GM12878 (cell line): ENCODE measurements around the gene AIRE.

Experiments
- BRCA1 ChIP-seq: IDR thresholded peaks from 2 replicates; pipeline ENCODE4 v1.6.1; 2011; ENCODE audit warnings: low read depth, low read length, improper control_type of control experiment
- CEBPB ChIP-seq, 2 experiments: fragments of 150-350 bp in 1 of 2; IDR thresholded peaks; 2 replicates each; pipeline ENCODE4 v1.6.1; 2012 to 2014; ENCODE audit warnings: low read depth in 2 of 2, low read length in 2 of 2, borderline replicate concordance in 1 of 2, inconsistent platforms in 1 of 2
- CTCF ChIP-seq, 3 experiments: IDR thresholded peaks in 2 of 3; conservative IDR thresholded peaks in 1 of 3; 2 replicates each; pipeline ENCODE4 v1.5.1; 2011; ENCODE audit warnings: low read depth in 3 of 3, low read length in 3 of 3, mild to moderate bottlenecking in 3 of 3, control low read depth in 2 of 3, moderate library complexity in 2 of 3, inconsistent platforms in 1 of 3, mixed read lengths in 1 of 3; ENCODE audit not compliant: control insufficient read depth in 2 of 3, insufficient read depth in 1 of 3; ENCODE audit errors: extremely low read depth in 1 of 3
- ELK1 ChIP-seq: IDR thresholded peaks from 2 replicates; pipeline ENCODE4 v1.6.1; 2012; ENCODE audit warnings: low read depth, low read length, improper control_type of control experiment
- FOS ChIP-seq: IDR thresholded peaks from 3 replicates; pipeline ENCODE4 v1.6.1; 2011; ENCODE audit warnings: borderline replicate concordance; ENCODE audit not compliant: insufficient read length; ENCODE audit errors: extremely low read depth
- IRF4 ChIP-seq: IDR thresholded peaks from 2 replicates; pipeline ENCODE4 v1.6.1; 2011; ENCODE audit warnings: low read depth, low read length
- LARP7 ChIP-seq: fragments of 450-650 bp; IDR thresholded peaks from 2 replicates; pipeline ENCODE4 v1.6.1; 2017; ENCODE audit warnings: mild to moderate bottlenecking
- MAX ChIP-seq: IDR thresholded peaks from 2 replicates; pipeline ENCODE4 v1.6.1; 2012; ENCODE audit warnings: low read depth, low read length, improper control_type of control experiment
- SIX5 ChIP-seq: IDR thresholded peaks from 2 replicates; pipeline ENCODE4 v1.6.1; 2011; ENCODE audit warnings: mild to moderate bottlenecking, low read depth, low read length, moderate library complexity; ENCODE audit not compliant: severe bottlenecking
- ZBED1 ChIP-seq: IDR thresholded peaks from 2 replicates; pipeline ENCODE4 v1.6.1; 2016; ENCODE audit warnings: borderline replicate concordance

GRCh38 chr21:44282370-44282769, 3.3 kb upstream of the AIRE start:
- TF ChIP-seq FOS (no peak), ZBED1 (no peak), IRF4 (no peak), ELK1 (no peak), CEBPB (IDR thresholded peaks at IDR 0.05; ENCODE audit: borderline replicate concordance in 1 of 2, low read depth in 2 of 2, low read length in 2 of 2) (no peak), MAX (no peak), LARP7 (no peak), CTCF (IDR thresholded peaks at IDR 0.05 in 2 of 3, conservative IDR thresholded peaks at IDR 0.05 in 1 of 3; ENCODE audit: control insufficient read depth in 2 of 3, extremely low read depth in 1 of 3, insufficient read depth in 1 of 3, low read depth in 3 of 3, low read length in 3 of 3) (no peak), BRCA1 (no peak), SIX5 (no peak)
